GM04503 (cell line): Measurements from ENCODE around the gene IL1R1.
"Not testable (repeated sequence)": the region's sequence is repeated elsewhere in the genome, so short reads cannot be mapped to it uniquely, and the experiment has no call there.

Experiments
- DNase-seq: peaks from one replicate; pipeline ENCODE4 v3.0.0-alpha.2; 2012; ENCODE audit warnings: low read depth

Gene IL1R1

DNA sequence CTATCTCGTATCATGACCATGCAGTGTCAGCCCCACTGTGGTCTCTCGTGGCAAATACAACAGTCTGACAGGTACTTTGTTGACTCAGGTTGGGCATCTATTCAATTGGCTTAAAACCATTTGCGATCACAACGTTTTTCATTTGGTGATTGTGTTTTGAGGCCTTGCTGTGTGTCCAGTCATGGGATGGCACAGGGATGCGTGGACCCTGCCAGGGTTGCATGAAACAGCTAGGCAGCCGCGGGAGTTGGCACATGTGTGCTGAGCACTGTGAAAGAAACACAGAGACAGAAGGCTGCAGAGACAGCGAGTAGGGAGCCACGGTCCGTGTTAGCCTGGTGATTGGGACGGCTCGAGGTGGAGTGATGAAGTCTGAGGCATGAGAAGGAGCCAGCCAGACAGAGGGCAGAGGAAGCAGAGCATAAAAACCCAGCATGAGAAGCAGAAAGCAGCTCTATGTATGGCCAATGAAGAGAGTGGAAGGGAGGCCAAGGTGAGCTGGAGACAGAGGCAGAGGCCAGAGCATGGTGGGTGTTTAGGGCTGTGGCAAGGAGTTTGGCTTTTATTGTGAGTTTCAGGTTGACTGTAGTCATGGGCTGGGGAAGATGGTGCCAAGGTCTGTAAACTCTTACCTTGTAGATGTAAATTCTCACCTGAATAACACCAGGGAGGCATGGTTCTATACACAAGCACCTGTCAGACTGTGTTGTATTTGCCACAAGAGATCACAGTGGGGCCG is 31.8 kb upstream of the IL1R1 start:
- no peak for DNase-seq

DNA sequence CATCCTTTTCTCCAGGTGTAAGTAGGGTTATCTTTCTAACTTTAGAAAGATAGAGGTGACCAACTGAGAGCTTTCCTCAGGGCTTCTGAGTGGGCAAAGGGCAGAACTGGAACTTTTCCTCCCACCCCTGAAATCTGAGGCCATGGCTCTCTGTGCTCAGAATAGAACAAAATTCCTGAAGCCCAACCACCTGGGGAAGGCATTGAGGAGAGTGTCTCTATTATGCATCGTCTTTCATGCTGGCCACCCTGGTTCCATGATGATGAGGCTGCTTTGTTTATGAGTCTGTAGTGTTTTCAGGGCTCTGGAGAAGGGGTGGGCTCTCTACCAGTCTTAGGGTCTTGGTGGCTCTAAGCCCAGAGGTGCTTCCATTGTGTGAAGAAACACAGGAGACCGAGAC is 30.7 kb upstream of the IL1R1 start:
- DNase-seq: no peak

DNA sequence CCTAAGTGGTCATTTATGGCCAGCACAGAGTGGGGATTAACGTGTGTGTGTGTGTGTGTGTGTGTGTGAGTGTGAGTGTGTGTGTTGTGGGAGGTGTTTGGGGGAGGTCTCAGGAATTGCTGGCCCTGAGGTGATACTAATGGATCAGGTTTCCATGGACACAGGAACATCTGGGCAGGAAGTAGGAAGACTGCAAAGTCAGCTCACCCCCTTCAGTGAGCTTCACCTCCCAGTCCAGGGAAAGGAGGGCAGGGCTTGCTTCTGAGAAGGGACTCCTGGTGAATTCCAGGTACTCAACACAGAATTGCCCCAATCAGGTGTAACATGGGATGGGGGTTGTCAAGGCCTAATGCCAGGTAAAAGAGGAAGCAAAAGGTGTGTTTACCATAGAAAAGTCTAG is 30.3 kb upstream of the IL1R1 start:
- DNase-seq: no peak

DNA sequence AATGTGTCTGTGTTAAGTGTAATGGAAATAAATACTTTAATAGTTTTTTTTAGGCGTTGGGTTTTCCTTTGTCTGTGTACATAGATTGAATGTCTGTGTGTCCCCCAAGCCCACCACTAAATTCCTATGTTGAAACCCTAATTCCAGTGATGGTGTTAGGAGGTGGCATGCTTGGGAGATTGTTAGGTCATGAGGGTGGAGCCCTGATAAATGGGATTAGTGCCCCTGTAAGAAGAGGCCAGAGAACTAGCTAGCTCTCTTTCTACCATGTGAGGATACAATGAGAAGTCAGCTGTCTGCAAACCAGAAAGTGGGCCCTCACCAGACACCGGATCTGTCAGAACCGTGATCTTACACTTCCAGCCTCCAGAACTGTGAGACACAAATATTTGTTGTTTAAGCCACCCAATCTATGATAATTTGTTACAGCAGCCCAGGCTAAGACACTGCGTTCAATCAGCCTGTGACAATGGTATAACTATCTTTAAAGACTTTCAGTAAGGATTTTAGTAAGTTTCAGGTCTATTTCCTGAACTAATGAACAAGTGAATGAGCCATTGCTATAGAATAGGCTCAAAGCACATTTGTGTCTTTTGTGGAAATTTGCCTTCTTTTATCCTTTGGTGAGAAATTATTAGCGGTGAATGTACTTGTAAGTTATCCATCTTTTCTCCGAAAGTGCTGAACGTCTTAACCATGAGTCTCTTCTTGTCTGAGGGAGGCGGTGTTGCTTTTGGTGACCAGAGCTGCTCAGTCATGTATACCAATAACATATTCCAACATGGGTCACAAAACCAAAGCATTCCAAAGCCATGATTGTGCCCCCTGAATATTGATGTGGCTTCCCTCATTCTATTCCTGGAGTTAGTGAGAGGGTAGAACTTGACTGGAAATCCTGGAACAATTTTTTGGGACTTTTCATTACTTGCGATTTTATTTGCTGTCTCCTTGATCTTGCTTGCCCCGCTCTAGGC is 29.6 kb upstream of the IL1R1 start:
- no peak for DNase-seq

DNA sequence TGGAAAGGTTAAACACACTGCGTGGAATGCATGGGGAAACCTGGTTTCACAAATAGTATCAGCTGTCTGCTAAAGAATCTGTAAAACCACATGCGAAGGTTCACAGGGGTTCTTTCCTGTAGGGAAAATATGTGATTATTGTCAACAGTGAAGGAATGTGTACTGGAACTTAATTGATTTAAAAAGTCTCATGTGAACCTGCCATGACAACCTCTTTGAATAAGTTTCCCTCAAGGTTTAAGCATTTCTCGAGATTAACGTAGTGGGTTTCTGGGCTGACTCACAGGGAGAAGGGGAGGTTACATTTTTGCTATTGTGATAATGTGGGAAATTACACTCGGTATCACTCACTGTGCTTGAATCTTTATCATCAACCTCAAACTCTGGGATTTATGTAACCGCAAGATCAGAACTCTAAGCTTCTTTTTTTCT is 28.2 kb upstream of the IL1R1 start:
- peak; percentile 64 for DNase-seq

DNA sequence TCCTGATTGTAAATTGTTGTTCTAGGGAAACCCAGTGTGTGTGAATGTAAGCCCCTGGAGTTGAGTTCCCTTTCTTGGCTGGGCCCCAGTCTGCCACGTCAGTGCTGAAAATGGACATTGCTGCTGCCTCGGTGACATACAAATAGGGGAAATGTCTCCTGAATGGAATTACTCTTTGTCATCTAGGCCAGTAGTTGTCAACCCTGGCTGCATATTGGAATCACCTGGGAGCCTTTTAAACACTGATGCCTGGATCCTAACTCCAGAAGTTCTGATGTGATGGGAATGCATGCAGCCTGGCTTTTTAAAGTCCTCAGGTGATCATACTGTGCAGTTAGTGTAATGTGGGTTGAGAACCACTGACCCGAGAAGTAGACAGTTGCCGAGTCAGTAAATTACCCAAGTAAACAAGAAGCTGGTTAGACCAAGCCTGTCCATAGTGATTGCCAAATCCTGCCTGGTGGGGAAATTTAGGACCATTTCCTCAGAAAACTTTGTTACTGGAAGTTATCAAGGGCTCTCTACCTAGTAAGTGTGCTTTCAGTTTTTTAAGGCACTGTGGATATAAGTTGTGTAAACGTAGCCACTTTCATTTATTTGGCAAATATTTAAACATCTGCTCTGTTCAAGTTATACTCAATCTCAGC is 27.6 kb upstream of the IL1R1 start:
- DNase-seq: no peak

DNA sequence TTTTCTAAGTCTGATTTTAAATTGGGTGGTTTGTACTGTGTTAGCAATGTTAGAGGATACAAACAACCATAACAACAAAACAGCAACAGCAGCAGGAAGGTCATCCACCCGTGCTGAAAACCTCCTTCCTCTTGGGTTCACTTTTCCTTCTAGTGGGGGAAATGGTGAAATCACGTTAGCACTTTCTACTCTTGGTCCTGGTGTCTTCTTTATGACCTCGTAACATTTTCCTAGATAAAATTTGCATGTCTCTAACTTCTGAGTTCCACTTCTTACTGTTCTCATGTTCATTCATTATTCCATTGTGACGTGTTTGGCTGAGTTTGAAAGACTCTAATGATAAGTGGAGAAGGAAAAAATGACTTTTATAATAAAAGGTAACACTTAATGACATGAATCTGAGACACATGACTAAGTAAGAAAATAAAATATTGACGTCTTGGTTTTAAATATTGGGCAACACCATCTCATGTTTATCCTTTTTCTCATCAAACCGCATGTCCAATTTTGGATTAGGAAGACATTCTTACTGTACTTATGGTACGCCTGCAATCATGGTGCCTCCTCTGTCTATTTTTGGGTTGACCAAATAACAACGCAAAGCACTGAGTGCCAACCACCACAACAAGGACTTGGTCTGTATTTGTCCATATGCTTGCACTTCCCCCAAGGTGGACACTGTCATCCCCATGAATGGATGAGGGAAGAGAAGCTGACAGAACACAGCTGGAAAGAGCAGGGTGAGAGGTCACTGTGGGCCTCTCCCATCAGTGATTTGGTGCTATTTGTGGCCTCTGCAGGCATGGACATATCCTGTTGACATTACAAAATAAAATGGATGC is 25.7 kb upstream of the IL1R1 start:
- DNase-seq: no peak

DNA sequence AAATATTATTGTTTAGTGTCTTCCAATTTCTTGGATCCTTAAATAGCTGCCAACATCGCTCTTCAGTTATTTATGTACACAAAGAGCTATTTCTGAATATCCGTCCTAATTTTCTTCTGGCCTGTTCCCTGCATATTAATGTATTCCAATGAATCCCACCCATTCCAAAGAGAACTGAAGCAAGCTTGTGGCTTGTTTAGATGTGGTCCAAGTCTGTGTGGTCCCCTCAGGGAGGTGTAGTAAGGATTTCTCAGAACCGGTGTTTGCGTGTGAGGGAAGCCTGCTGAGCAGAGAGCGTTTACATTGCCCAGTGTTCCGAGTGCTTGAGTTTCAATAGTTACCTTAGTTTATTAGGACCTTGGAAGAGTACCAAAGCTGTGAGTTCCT is 25.1 kb upstream of the IL1R1 start:
- no peak for DNase-seq

GRCh38 chr2:102119255-102119654 is 23.3 kb upstream of the IL1R1 start:
- DNase-seq: no peak

DNA sequence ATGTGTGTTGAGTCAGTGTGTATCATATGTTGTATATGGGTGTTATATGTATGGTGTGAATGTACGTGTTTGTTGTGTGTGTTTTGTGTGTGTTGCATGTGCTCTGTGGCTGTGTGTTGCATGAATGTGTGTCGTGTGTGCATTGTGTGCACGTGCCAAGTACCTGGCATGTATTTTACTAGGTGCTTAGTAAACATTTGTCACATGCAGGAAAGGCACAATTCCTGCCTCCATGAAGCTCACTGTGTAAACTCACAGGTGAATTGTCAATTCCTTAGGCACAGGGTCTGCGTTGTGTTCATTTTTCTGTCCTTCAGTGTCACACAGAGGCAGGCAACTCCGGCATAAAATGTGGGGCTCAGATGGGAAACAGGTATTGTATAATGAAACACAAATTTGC is 22.3 kb upstream of the IL1R1 start:
- DNase-seq: no peak

DNA sequence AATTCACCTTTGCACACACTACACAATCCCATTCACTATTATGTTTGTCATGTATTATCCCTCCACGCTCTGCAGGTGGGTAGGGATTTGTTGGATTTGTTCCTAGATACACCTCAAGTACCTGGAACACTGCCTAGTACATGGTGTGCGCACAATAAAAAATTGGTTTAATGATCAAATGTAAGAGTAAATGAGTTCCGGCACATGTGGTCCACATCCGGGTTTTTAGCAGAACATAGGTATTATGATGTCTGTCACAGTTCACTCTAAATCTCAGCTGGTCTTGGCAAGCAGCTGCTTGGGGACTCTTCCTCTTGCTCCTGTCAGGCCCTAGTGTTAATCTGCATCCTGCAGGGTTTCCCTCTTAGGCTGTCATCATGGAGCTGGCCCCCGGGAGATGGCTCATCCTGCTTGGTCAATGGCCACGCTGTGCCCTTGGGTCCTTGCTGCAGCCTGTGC is 21.8 kb upstream of the IL1R1 start:
- no peak for DNase-seq

- peak; percentile 94 for DNase-seq
These were observed 20.4 kb upstream of the IL1R1 start for GRCh38 chr2:102122115-102122514.

GRCh38 chr2:102122909-102123308 is 19.6 kb upstream of the IL1R1 start:
- DNase-seq: no peak

- DNase-seq: not testable (repeated sequence)
These were observed 18.1 kb upstream of the IL1R1 start for GRCh38 chr2:102124421-102124820.

DNA sequence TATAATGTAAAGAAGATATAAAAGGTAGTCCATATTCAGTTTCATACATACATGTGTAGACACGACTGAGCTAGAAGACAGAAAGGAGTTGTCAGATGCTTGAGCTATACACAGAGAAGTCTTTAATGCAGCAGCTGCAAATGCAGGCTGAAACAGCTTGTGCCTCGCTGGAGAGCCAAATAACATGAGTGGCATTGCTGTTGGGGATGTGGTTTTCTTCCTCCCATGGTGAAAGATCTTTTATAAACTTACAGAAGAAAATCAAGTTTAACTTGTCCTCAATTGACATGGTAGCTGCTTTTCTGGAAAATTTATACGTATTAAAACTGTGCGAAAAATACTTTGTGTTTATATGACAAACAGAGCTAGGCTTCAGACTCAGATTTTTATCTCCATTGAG is 16.4 kb upstream of the IL1R1 start:
- no peak for DNase-seq

GRCh38 chr2:102126660-102127059 is 15.9 kb upstream of the IL1R1 start:
- no peak for DNase-seq

- no peak for DNase-seq
These were observed 13.5 kb upstream of the IL1R1 start for GRCh38 chr2:102129082-102129481.

- no peak for DNase-seq
These were observed 12.4 kb upstream of the IL1R1 start for GRCh38 chr2:102129951-102130646.

- DNase-seq: no peak
These were observed 11.9 kb upstream of the IL1R1 start for GRCh38 chr2:102130647-102130991.

DNA sequence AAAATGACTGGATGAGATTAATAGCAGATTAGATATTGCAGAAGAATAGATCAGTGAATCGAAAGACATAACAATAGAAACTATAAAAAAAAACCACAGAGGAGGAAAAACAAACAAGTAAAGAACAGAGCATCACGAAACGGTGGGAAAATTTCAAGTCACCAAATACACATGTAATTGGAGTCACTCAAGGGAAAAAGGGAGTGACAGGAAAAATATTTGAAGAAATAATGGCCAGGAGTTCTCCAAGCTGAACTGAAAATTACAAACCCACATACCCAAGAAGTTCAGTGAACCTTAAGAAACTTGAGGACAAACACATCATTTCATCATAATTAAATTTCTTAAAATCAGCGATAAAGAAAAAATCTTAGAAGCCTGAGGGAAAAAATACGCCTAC is 11.0 kb upstream of the IL1R1 start:
- no peak for DNase-seq

- DNase-seq: no peak
These were observed 5.4 kb upstream of the IL1R1 start for GRCh38 chr2:102137138-102137537.
